CD14-positive monocyte (primary cell): ENCODE data around the gene NKAIN2. TPM values are rescaled to one million over a fixed set of nuclear protein-coding genes. Genes with fewer than 3 reads are reported as not detected.

Source experiments
- DNase-seq, 3 donors: peaks; one replicate each; pipeline ENCODE4 v3.0.0-alpha.2; 2011 to 2022
- H2AFZ ChIP-seq: 2 replicates; pipeline ENCODE4 v1.6.0; 2012; ENCODE audit warnings: mild to moderate bottlenecking, low read depth, low read length, inconsistent platforms; ENCODE audit not compliant: insufficient read depth, poor library complexity, severe bottlenecking
- H3K27ac ChIP-seq, 2 donors: 1 replicate in 1 of 2; 2 replicates in 1 of 2; pipeline ENCODE4 v1.5.1; 2012 to 2013; ENCODE audit warnings: low read length in 2 of 2, control low read depth in 1 of 2, inconsistent platforms in 1 of 2, low read depth in 1 of 2, mild to moderate bottlenecking in 1 of 2
- H3K27me3 ChIP-seq, 2 donors: one replicate each; pipeline versions ENCODE4 v1.6.0 to v1.6.1; 2011 to 2013; ENCODE audit warnings: low read length in 2 of 2; ENCODE audit not compliant: control insufficient read depth in 2 of 2, insufficient read depth in 2 of 2
- H3K36me3 ChIP-seq, 2 donors: replicated peaks in 1 of 2; 1 replicate in 1 of 2; 2 replicates in 1 of 2; pipeline versions ENCODE4 v1.5.1 to v1.6.1; 2012 to 2013; ENCODE audit warnings: low read length in 2 of 2, control low read depth in 1 of 2, inconsistent platforms in 1 of 2, mild to moderate bottlenecking in 1 of 2; ENCODE audit not compliant: insufficient read depth in 2 of 2, control insufficient read depth in 1 of 2
- H3K4me1 ChIP-seq, 2 donors: 1 replicate in 1 of 2; 2 replicates in 1 of 2; pipeline versions ENCODE4 v1.5.1 to v1.6.1; 2012 to 2013; ENCODE audit warnings: low read length in 2 of 2, control low read depth in 1 of 2, inconsistent platforms in 1 of 2, mild to moderate bottlenecking in 1 of 2, moderate library complexity in 1 of 2; ENCODE audit not compliant: insufficient read depth in 2 of 2, control insufficient read depth in 1 of 2
- H3K4me2 ChIP-seq: replicated peaks from 2 replicates; pipeline ENCODE3; 2012; ENCODE audit warnings: low read length, moderate library complexity, mild to moderate bottlenecking; ENCODE audit not compliant: poor library complexity, severe bottlenecking; ENCODE audit errors: extremely low read depth
- H3K4me3 ChIP-seq, 3 experiments: fragments of 200-600 bp in 1 of 3; sonication (generic) in 1 of 3; replicated peaks in 1 of 3; 1 replicate in 2 of 3; 2 replicates in 1 of 3; pipeline ENCODE4 v1.5.1; 2011 to 2013; ENCODE audit warnings: low read length in 3 of 3, mild to moderate bottlenecking in 3 of 3, control low read depth in 2 of 3, low read depth in 2 of 3, inconsistent platforms in 1 of 3, moderate library complexity in 1 of 3
- H3K79me2 ChIP-seq: 2 replicates; pipeline ENCODE4 v1.6.0; 2012; ENCODE audit warnings: mild to moderate bottlenecking, control low read depth, inconsistent platforms, low read length, moderate library complexity; ENCODE audit not compliant: insufficient read depth
- H3K9ac ChIP-seq: 2 replicates; pipeline ENCODE4 v1.6.0; 2017; ENCODE audit warnings: low read length, mild to moderate bottlenecking; ENCODE audit not compliant: insufficient read depth, poor library complexity, severe bottlenecking
- H3K9me3 ChIP-seq, 2 donors: replicated peaks in 1 of 2; 1 replicate in 1 of 2; 2 replicates in 1 of 2; pipeline versions ENCODE4 v1.5.1 to v1.6.1; 2012 to 2013; ENCODE audit warnings: low read length in 2 of 2, control low read depth in 1 of 2; ENCODE audit not compliant: control insufficient read depth in 1 of 2, insufficient read depth in 1 of 2
- H4K20me1 ChIP-seq: 2 replicates; pipeline ENCODE4 v1.6.0; 2012; ENCODE audit warnings: mild to moderate bottlenecking, low read length, control low read depth, moderate library complexity; ENCODE audit not compliant: insufficient read depth
- H3K27ac Mint-ChIP-seq, 7 donors: one replicate each; pipeline ENCODE4 v1.8.0; 2020; ENCODE audit warnings: mild to moderate bottlenecking in 7 of 7, mixed read lengths in 7 of 7, moderate library complexity in 6 of 7, inconsistent platforms in 2 of 7
- H3K27me3 Mint-ChIP-seq, 3 donors: one replicate each; pipeline ENCODE4 v1.8.0; 2021 to 2022; ENCODE audit warnings: low read depth in 3 of 3, mild to moderate bottlenecking in 3 of 3, mixed read lengths in 3 of 3, moderate library complexity in 3 of 3, inconsistent platforms in 1 of 3
- H3K36me3 Mint-ChIP-seq, 2 donors: one replicate each; pipeline ENCODE4 v1.8.0; 2020; ENCODE audit warnings: mixed read lengths in 2 of 2, inconsistent platforms in 1 of 2, mild to moderate bottlenecking in 1 of 2
- H3K4me1 Mint-ChIP-seq: one replicate; pipeline ENCODE4 v1.8.0; 2020; ENCODE audit warnings: mild to moderate bottlenecking, mixed read lengths
- H3K4me3 Mint-ChIP-seq, 2 donors: one replicate each; pipeline ENCODE4 v1.8.0; 2020; ENCODE audit warnings: mild to moderate bottlenecking in 2 of 2, mixed read lengths in 2 of 2, moderate library complexity in 1 of 2
- H3K9me3 Mint-ChIP-seq, 7 donors: one replicate each; pipeline ENCODE4 v1.8.0; 2020 to 2022; ENCODE audit warnings: mixed read lengths in 7 of 7, mild to moderate bottlenecking in 6 of 7, moderate library complexity in 6 of 7, inconsistent platforms in 2 of 7
- WGBS: methylation state at CpG from one replicate; pipeline ENCODE4 v1.1.5; 2013; ENCODE audit warnings: missing lambda C conversion rate; ENCODE audit not compliant: insufficient coverage; 5-methylcytosine and 5-hydroxymethylcytosine counted together
- intact Hi-C, 2 donors: fragments of 100-400 bp; cut with micrococcal nuclease; formaldehyde crosslinking; loops; one replicate each; pipeline versions ENCODE4 v1.15.0 to v1.15.1; 2023
- polyA plus RNA-seq, 3 donors: library from polyadenylated mRNA; depleted of rRNA in 1 of 3; unstranded in 2 of 3; stranded (reverse) in 1 of 3; fragments of 300-500 nt in 2 of 3; fragments of >200 nt in 1 of 3; fragmentation: Illumina TruSeq in 2 of 3; gene quantifications; 1 replicate in 2 of 3; 2 replicates in 1 of 3; pipeline ENCODE4 v1.2.3, GENCODE V29; 2012 to 2021
- TF ChIP-seq, protein P1 (sequence below): fragments of 200-600 bp; IDR thresholded peaks from one replicate; pipeline ENCODE4 v1.8.0; 2022; ENCODE audit warnings: antibody characterized with exemption, mild to moderate bottlenecking

NKAIN2 gene
- polyA plus RNA-seq, 3 donors, result not detected

DNA sequence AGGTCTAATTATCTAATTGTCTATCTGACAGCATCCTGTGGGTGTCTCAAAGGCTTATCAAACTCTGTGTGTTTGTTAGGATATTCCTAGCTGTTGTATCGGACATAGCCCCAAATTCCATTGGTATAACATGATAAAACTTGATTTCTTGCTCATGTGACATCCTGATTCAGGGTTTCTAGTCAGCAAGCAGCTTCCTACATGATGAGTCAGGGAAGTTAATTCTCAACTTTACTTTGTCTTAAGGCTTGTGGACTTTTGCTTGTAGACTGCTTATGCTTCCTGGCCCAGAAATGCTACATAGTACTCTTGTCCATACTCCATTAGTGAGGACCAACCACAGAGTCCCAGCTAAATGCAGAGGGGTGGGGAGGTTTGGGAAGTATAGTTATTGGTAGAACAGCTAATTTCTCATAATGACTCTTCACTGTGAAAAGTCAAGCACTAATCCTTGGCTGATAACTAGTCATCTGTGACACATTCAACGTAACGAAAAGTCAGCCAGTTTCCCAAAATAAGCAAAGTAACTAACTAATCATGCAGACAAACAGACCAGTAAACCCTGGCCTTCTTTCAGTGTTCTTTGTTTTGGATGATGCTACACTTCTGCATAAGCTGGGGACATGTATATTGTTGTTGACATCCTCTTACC lies 25.8 kb downstream of the NKAIN2 start:
- H3K4me3 ChIP-seq, result no peak overlapping the region
- peaks cover 0 to 3% (median 0%) of the 10 kb centered on the region in 7 donors for H3K9me3 Mint-ChIP-seq
- 0% methylated on average over 1 of the region's 3 CpGs for WGBS
- H3K27me3 Mint-ChIP-seq, result no peaks in the 10 kb centered on the region
- H3K9me3 ChIP-seq, result no peaks in the 10 kb centered on the region
- no peaks in the 10 kb centered on the region for H3K27me3 ChIP-seq
- no peak overlapping the region for H3K4me3 Mint-ChIP-seq
- H3K4me1 ChIP-seq, result no peaks in the 10 kb centered on the region
- TF ChIP-seq, protein P1, sequence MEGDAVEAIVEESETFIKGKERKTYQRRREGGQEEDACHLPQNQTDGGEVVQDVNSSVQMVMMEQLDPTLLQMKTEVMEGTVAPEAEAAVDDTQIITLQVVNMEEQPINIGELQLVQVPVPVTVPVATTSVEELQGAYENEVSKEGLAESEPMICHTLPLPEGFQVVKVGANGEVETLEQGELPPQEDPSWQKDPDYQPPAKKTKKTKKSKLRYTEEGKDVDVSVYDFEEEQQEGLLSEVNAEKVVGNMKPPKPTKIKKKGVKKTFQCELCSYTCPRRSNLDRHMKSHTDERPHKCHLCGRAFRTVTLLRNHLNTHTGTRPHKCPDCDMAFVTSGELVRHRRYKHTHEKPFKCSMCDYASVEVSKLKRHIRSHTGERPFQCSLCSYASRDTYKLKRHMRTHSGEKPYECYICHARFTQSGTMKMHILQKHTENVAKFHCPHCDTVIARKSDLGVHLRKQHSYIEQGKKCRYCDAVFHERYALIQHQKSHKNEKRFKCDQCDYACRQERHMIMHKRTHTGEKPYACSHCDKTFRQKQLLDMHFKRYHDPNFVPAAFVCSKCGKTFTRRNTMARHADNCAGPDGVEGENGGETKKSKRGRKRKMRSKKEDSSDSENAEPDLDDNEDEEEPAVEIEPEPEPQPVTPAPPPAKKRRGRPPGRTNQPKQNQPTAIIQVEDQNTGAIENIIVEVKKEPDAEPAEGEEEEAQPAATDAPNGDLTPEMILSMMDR, result no peak
- H2AFZ ChIP-seq, result no peak overlapping the region
- no peak overlapping the region for H3K27ac Mint-ChIP-seq
- DNase-seq, result no peak
- no peak overlapping the region for H3K4me2 ChIP-seq
- H3K27ac ChIP-seq, result no peak overlapping the region
- H3K9ac ChIP-seq, result no peak overlapping the region
- H3K36me3 Mint-ChIP-seq, result no peaks in the 10 kb centered on the region
- no peaks in the 10 kb centered on the region for H4K20me1 ChIP-seq
- H3K79me2 ChIP-seq, result no peaks in the 10 kb centered on the region
- intact Hi-C loops, result no loop called here
- no peaks in the 10 kb centered on the region for H3K36me3 ChIP-seq
- H3K4me1 Mint-ChIP-seq, result peaks cover 2% of the 10 kb centered on the region

DNA sequence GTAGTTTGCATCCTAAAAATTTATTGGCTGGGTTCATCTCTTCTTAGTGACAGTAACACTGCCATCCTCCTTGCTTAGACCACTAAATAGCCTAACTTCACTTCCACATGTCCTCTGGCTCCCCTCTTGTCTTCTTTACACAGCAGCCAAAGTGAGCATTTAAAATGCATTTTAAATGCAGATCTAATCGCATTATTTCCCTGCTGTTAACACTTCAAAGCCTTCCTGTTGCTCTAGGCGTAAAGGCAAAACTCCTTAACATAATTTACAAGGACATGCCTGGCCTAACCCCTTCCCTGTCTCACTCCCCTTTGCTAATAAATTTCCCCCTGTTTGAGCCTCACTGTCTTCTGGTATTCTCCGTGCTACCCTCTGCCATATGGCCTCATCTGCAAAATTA lies 26.5 kb downstream of the NKAIN2 start:
- Mint-ChIP-seq H3K9me3 (peaks cover 0 to 3% (median 0%) of the 10 kb centered on the region in 7 donors), H3K36me3 (no peaks in the 10 kb centered on the region), H3K4me1 (peaks cover 2% of the 10 kb centered on the region), H3K4me3 (peak overlapping the region in 1 of 2 donors; percentile 33), H3K27me3 (no peaks in the 10 kb centered on the region), H3K27ac (no peak overlapping the region)
- 4% methylated on average over 3 of the region's 3 CpGs for WGBS
- H3K4me1 ChIP-seq, result no peaks in the 10 kb centered on the region
- peak overlapping the region; percentile 1 for H2AFZ ChIP-seq
- H3K79me2 ChIP-seq, result no peaks in the 10 kb centered on the region
- no peak overlapping the region for H3K27ac ChIP-seq
- H3K4me3 ChIP-seq, result no peak overlapping the region
- intact Hi-C loops, result no loop called here
- TF ChIP-seq, protein P1, result no peak
- H3K9ac ChIP-seq, result no peak overlapping the region
- no peaks in the 10 kb centered on the region for H3K27me3 ChIP-seq
- H4K20me1 ChIP-seq, result no peaks in the 10 kb centered on the region
- H3K36me3 ChIP-seq, result no peaks in the 10 kb centered on the region
- no peak overlapping the region for H3K4me2 ChIP-seq
- no peak for DNase-seq
- H3K9me3 ChIP-seq, result no peaks in the 10 kb centered on the region
